Measurements from ENCODE around the gene CCDC171.

The CCDC171 gene

DNA sequence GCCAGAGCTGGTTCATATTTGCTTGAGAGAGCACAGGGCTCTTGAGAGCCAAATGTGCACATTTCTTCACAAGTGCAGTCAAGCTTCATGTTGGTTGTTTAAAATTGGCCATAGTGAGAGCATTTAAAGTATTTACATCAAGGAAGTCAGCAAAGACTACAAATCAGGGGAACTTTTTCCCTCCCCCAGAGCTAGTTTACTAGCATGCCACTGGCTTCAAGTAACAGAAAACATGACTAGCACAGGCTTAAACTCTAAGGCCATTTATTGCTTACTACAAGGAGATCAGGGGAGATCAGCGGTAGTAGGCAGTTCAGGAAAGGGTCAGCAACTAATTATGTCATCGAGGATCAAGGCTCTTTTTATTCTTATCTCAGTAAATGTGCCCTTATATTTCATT lies 11.0 kb upstream of the CCDC171 start:
- TF ChIP-seq, protein P1, sequence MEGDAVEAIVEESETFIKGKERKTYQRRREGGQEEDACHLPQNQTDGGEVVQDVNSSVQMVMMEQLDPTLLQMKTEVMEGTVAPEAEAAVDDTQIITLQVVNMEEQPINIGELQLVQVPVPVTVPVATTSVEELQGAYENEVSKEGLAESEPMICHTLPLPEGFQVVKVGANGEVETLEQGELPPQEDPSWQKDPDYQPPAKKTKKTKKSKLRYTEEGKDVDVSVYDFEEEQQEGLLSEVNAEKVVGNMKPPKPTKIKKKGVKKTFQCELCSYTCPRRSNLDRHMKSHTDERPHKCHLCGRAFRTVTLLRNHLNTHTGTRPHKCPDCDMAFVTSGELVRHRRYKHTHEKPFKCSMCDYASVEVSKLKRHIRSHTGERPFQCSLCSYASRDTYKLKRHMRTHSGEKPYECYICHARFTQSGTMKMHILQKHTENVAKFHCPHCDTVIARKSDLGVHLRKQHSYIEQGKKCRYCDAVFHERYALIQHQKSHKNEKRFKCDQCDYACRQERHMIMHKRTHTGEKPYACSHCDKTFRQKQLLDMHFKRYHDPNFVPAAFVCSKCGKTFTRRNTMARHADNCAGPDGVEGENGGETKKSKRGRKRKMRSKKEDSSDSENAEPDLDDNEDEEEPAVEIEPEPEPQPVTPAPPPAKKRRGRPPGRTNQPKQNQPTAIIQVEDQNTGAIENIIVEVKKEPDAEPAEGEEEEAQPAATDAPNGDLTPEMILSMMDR (IDR thresholded peaks at IDR 0.05; ENCODE audit: low read depth, low read length): no peak
- TF ChIP-seq EZH2phosphoT487 (IDR thresholded peaks at IDR 0.05; ENCODE audit: low read depth): no peak
- Histone ChIP-seq H3K9me3 (ENCODE audit: insufficient read depth, low read length) (no peaks in the 10 kb centered on the region), H3K4me1 (ENCODE audit: low read length) (no peaks in the 10 kb centered on the region), H3K4me2 (ENCODE audit: low read length) (no peak overlapping the region), H3K27ac (ENCODE audit: low read length) (no peak overlapping the region), H3K36me3 (replicated peaks; ENCODE audit: low read depth, low read length) (no peaks in the 10 kb centered on the region), H3K9ac (ENCODE audit: low read length) (no peak overlapping the region), H3K27me3 (ENCODE audit: low read depth, low read length) (no peaks in the 10 kb centered on the region), H4K20me1 (ENCODE audit: insufficient read depth, low read length) (no peaks in the 10 kb centered on the region), H3K4me3 (ENCODE audit: low read length) (no peak overlapping the region), H3K79me2 (ENCODE audit: low read length) (no peaks in the 10 kb centered on the region), H2AFZ (ENCODE audit: low read depth, low read length) (no peak overlapping the region)

DNA sequence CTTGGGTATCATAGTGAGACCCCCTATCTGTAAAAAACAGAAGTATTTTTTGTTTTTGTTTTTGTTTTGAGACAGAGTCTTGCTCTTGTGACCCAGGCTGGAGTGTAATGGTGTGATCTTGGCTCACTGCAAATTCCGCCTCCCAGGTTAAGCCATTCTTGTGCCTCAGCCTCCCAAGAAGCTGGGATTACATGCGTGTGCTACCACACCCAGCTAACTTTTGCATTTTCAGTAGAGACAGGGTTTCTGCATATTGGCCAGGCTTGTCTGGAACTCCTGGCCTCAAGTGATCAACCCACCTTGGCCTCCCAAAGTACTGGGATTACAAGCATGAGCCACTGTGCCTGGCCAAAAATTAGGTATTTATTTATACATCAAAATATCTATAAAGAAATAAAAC lies 10.2 kb upstream of the CCDC171 start:
- Histone ChIP-seq H3K27me3 (ENCODE audit: low read depth, low read length) (no peaks in the 10 kb centered on the region), H3K79me2 (ENCODE audit: low read length) (no peaks in the 10 kb centered on the region), H2AFZ (ENCODE audit: low read depth, low read length) (no peak overlapping the region), H3K9me3 (ENCODE audit: insufficient read depth, low read length) (no peaks in the 10 kb centered on the region), H3K4me1 (ENCODE audit: low read length) (no peaks in the 10 kb centered on the region), H3K9ac (ENCODE audit: low read length) (no peak overlapping the region), H3K36me3 (replicated peaks; ENCODE audit: low read depth, low read length) (no peaks in the 10 kb centered on the region), H3K4me2 (ENCODE audit: low read length) (no peak overlapping the region), H4K20me1 (ENCODE audit: insufficient read depth, low read length) (no peaks in the 10 kb centered on the region), H3K27ac (ENCODE audit: low read length) (no peak overlapping the region), H3K4me3 (ENCODE audit: low read length) (no peak overlapping the region)
- TF ChIP-seq, protein P1 (IDR thresholded peaks at IDR 0.05; ENCODE audit: low read depth, low read length): no peak
- TF ChIP-seq EZH2phosphoT487 (IDR thresholded peaks at IDR 0.05; ENCODE audit: low read depth): no peak

DNA sequence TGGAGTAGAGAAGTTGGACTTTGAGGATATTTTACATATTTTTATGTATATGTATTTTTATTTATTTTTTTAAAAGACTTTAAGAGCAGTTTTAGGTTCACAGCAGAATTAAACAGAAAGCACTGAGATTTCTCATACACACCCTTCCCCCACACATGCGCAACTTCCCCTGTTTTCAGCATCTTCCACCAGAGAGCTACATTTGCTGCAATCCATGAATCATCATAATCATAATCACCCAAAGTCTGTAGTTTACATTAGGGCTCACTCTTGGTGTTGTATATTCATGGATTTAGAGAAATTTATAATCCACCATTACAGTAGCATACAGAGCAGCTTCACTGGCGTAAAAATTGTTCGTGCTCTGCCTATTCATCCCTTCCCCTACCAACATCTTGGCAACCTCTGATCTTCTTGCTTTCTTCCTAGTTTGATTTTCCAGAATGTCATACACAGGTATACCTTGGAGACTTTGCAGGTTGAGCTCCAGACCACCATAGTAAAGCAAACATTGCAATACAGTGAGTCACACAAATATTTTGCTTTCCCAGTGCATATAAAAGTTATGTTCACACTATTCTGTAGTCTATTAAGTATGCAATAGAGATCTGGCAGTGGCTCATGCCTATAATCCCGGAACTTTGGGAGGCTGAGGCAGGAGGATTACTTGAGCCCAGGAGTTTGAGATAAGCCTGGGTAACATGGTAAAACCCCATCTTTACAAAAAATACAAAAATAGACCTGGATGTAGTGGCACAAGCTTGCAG lies 9.6 kb upstream of the CCDC171 start:
- Histone ChIP-seq H3K9ac (ENCODE audit: low read length) (no peak overlapping the region), H3K27me3 (ENCODE audit: low read depth, low read length) (no peaks in the 10 kb centered on the region), H3K79me2 (ENCODE audit: low read length) (no peaks in the 10 kb centered on the region), H3K4me1 (ENCODE audit: low read length) (no peaks in the 10 kb centered on the region), H3K4me3 (ENCODE audit: low read length) (no peak overlapping the region), H3K4me2 (ENCODE audit: low read length) (no peak overlapping the region), H3K36me3 (replicated peaks; ENCODE audit: low read depth, low read length) (no peaks in the 10 kb centered on the region), H3K9me3 (ENCODE audit: insufficient read depth, low read length) (no peaks in the 10 kb centered on the region), H4K20me1 (ENCODE audit: insufficient read depth, low read length) (no peaks in the 10 kb centered on the region), H2AFZ (ENCODE audit: low read depth, low read length) (no peak overlapping the region), H3K27ac (ENCODE audit: low read length) (no peak overlapping the region)
- TF ChIP-seq, protein P1 (IDR thresholded peaks at IDR 0.05; ENCODE audit: low read depth, low read length): no peak
- no peak for TF ChIP-seq EZH2phosphoT487 (IDR thresholded peaks at IDR 0.05; ENCODE audit: low read depth)

DNA sequence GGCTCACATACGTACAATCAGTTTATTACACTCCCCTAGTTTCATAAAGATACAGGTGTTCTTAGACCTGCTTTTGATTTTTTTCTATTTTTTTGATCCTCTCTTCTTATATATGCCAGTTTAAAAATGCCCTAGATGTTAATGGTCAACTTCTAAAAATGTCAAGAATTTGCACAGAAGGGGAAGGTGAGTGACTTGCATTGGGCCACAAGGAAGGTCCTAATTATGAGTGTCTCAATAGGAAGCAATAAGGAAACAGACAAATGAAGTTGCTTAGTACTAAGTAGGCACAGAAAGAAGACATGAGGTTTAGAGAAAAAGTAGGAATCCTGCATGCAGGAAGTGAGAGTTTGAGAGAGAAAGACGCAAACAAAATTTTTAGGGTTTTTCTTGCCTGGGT lies 3.2 kb upstream of the CCDC171 start:
- TF ChIP-seq EZH2phosphoT487 (IDR thresholded peaks at IDR 0.05; ENCODE audit: low read depth): no peak
- TF ChIP-seq, protein P1 (IDR thresholded peaks at IDR 0.05; ENCODE audit: low read depth, low read length): no peak
- Histone ChIP-seq H3K36me3 (replicated peaks; ENCODE audit: low read depth, low read length) (no peaks in the 10 kb centered on the region), H4K20me1 (ENCODE audit: insufficient read depth, low read length) (no peaks in the 10 kb centered on the region), H3K27ac (ENCODE audit: low read length) (no peak overlapping the region), H3K27me3 (ENCODE audit: low read depth, low read length) (peaks cover 8% of the 10 kb centered on the region; the same call in 1 of the 2 replicates), H3K9me3 (ENCODE audit: insufficient read depth, low read length) (no peaks in the 10 kb centered on the region), H3K4me2 (ENCODE audit: low read length) (no peak overlapping the region), H3K4me1 (ENCODE audit: low read length) (peaks cover 10% of the 10 kb centered on the region), H3K79me2 (ENCODE audit: low read length) (no peaks in the 10 kb centered on the region), H3K9ac (ENCODE audit: low read length) (no peak overlapping the region), H2AFZ (ENCODE audit: low read depth, low read length) (no peak overlapping the region), H3K4me3 (ENCODE audit: low read length) (no peak overlapping the region)
